ENCODE results near the gene VTI1A. TPM values are rescaled to one million over a fixed set of nuclear protein-coding genes. Genes with fewer than 3 reads are reported as not detected.
"Not testable (repeated sequence)": the region's sequence is repeated elsewhere in the genome, so short reads cannot be mapped to it uniquely, and the experiment has no call there.

The VTI1A gene
- total RNA-seq, 1 experiment from 2014 or later: 12.0 TPM

- Histone ChIP-seq H3K27me3 (no peaks in the 10 kb centered on the region), H3K4me3 (no peak overlapping the region), H3K9me3 (no peaks in the 10 kb centered on the region), H3K36me3 (no peaks in the 10 kb centered on the region)
- no peak for DNase-seq
Measured at GRCh38 chr10:112484399-112484798, 37.4 kb downstream of the VTI1A start.

- H3K9me3 ChIP-seq: no peaks in the 10 kb centered on the region
- H3K27me3 ChIP-seq: no peaks in the 10 kb centered on the region
Measured at GRCh38 chr10:112487964-112488363, 40.9 kb downstream of the VTI1A start.

GRCh38 chr10:112490545-112490944 is 43.5 kb downstream of the VTI1A start:
- Histone ChIP-seq H3K36me3 (no peaks in the 10 kb centered on the region), H3K9me3 (no peaks in the 10 kb centered on the region), H3K27me3 (no peaks in the 10 kb centered on the region), H3K4me3 (no peak overlapping the region)
- DNase-seq: peak; percentile 53

More at GRCh38 chr10:112487964-112488363, 40.9 kb downstream of the VTI1A start:
- no peaks in the 10 kb centered on the region for H3K36me3 ChIP-seq
- DNase-seq: no peak
- H3K4me3 ChIP-seq: no peak overlapping the region

GRCh38 chr10:112491144-112491543 is 44.1 kb downstream of the VTI1A start:
- DNase-seq: no peak
- H3K27me3 ChIP-seq: no peaks in the 10 kb centered on the region
- no peaks in the 10 kb centered on the region for H3K36me3 ChIP-seq
- H3K9me3 ChIP-seq: no peaks in the 10 kb centered on the region
- H3K4me3 ChIP-seq: no peak overlapping the region

- DNase-seq: no peak
- H3K36me3 ChIP-seq: no peaks in the 10 kb centered on the region
- H3K27me3 ChIP-seq: no peaks in the 10 kb centered on the region
- no peaks in the 10 kb centered on the region for H3K9me3 ChIP-seq
- no peak overlapping the region for H3K4me3 ChIP-seq
Measured at GRCh38 chr10:112492736-112493135, 45.7 kb downstream of the VTI1A start.

- no peaks in the 10 kb centered on the region for H3K27me3 ChIP-seq
- H3K4me3 ChIP-seq: no peak overlapping the region
- no peak for DNase-seq
- no peaks in the 10 kb centered on the region for H3K9me3 ChIP-seq
- H3K36me3 ChIP-seq: no peaks in the 10 kb centered on the region
Measured at GRCh38 chr10:112497347-112497950, 50.4 kb downstream of the VTI1A start.

GRCh38 chr10:112498806-112499205 is 51.8 kb downstream of the VTI1A start:
- Histone ChIP-seq H3K9me3 (no peaks in the 10 kb centered on the region), H3K27me3 (no peaks in the 10 kb centered on the region), H3K4me3 (no peak overlapping the region), H3K36me3 (no peaks in the 10 kb centered on the region)
- no peak for DNase-seq

GRCh38 chr10:112499985-112500384 is 53.0 kb downstream of the VTI1A start:
- DNase-seq: peak; percentile 38
- not testable (repeated sequence) for H3K27me3 ChIP-seq, H3K36me3 ChIP-seq, H3K9me3 ChIP-seq, H3K4me3 ChIP-seq

- Histone ChIP-seq H3K9me3 (no peaks in the 10 kb centered on the region), H3K27me3 (no peaks in the 10 kb centered on the region; the same call in 1 of the 2 replicates), H3K36me3 (no peaks in the 10 kb centered on the region), H3K4me3 (no peak overlapping the region)
- no peak for DNase-seq
Measured at GRCh38 chr10:112502536-112502935, 55.5 kb downstream of the VTI1A start.

- DNase-seq: no peak
- H3K9me3 ChIP-seq: no peaks in the 10 kb centered on the region
- no peaks in the 10 kb centered on the region for H3K36me3 ChIP-seq
- no peaks in the 10 kb centered on the region; the same call in 1 of the 2 replicates for H3K27me3 ChIP-seq
- H3K4me3 ChIP-seq: no peak overlapping the region
Measured at GRCh38 chr10:112503643-112504042, 56.6 kb downstream of the VTI1A start.

- DNase-seq: no peak
- Histone ChIP-seq H3K36me3 (no peaks in the 10 kb centered on the region), H3K9me3 (no peaks in the 10 kb centered on the region), H3K4me3 (no peak overlapping the region), H3K27me3 (no peaks in the 10 kb centered on the region; the same call in 1 of the 2 replicates)
Measured at GRCh38 chr10:112507046-112507445, 60.0 kb downstream of the VTI1A start.

GRCh38 chr10:112507988-112508387 is 61.0 kb downstream of the VTI1A start:
- H3K27me3 ChIP-seq: no peaks in the 10 kb centered on the region; the same call in 1 of the 2 replicates
- no peaks in the 10 kb centered on the region for H3K9me3 ChIP-seq
- H3K36me3 ChIP-seq: no peaks in the 10 kb centered on the region
- DNase-seq: no peak
- H3K4me3 ChIP-seq: no peak overlapping the region

GRCh38 chr10:112509558-112510291 is 62.7 kb downstream of the VTI1A start:
- Histone ChIP-seq H3K9me3 (no peaks in the 10 kb centered on the region), H3K36me3 (no peaks in the 10 kb centered on the region), H3K4me3 (no peak overlapping the region), H3K27me3 (no peaks in the 10 kb centered on the region; the same call in 1 of the 2 replicates)
- no peak for DNase-seq

GRCh38 chr10:112510384-112510783 is 63.4 kb downstream of the VTI1A start:
- H3K36me3 ChIP-seq: no peaks in the 10 kb centered on the region
- no peak for DNase-seq
- H3K9me3 ChIP-seq: no peaks in the 10 kb centered on the region
- no peaks in the 10 kb centered on the region; the same call in 1 of the 2 replicates for H3K27me3 ChIP-seq
- H3K4me3 ChIP-seq: no peak overlapping the region

- no peak for DNase-seq
- Histone ChIP-seq H3K27me3 (no peaks in the 10 kb centered on the region), H3K4me3 (no peak overlapping the region), H3K36me3 (no peaks in the 10 kb centered on the region), H3K9me3 (no peaks in the 10 kb centered on the region)
Measured at GRCh38 chr10:112512294-112512693, 65.3 kb downstream of the VTI1A start.

GRCh38 chr10:112515126-112515525 is 68.1 kb downstream of the VTI1A start:
- Histone ChIP-seq H3K27me3 (no peaks in the 10 kb centered on the region), H3K9me3 (no peaks in the 10 kb centered on the region), H3K4me3 (no peak overlapping the region), H3K36me3 (no peaks in the 10 kb centered on the region)
- DNase-seq: no peak

GRCh38 chr10:112515852-112516251 is 68.8 kb downstream of the VTI1A start:
- no peaks in the 10 kb centered on the region for H3K27me3 ChIP-seq
- no peaks in the 10 kb centered on the region for H3K36me3 ChIP-seq
- DNase-seq: no peak
- no peak overlapping the region for H3K4me3 ChIP-seq
- no peaks in the 10 kb centered on the region for H3K9me3 ChIP-seq

GRCh38 chr10:112517451-112517862 is 70.4 kb downstream of the VTI1A start:
- H3K9me3 ChIP-seq: no peaks in the 10 kb centered on the region
- no peak for DNase-seq

More at GRCh38 chr10:112517451-112517862, 70.4 kb downstream of the VTI1A start:
- no peaks in the 10 kb centered on the region for H3K36me3 ChIP-seq
- no peak overlapping the region for H3K4me3 ChIP-seq
- no peaks in the 10 kb centered on the region for H3K27me3 ChIP-seq

Measured in MG63 (cell line).